ENCODE results near the gene FBXW10. TPM values are rescaled to one million over a fixed set of nuclear protein-coding genes. Genes with fewer than 3 reads are reported as not detected.

FBXW10 gene, protein sequence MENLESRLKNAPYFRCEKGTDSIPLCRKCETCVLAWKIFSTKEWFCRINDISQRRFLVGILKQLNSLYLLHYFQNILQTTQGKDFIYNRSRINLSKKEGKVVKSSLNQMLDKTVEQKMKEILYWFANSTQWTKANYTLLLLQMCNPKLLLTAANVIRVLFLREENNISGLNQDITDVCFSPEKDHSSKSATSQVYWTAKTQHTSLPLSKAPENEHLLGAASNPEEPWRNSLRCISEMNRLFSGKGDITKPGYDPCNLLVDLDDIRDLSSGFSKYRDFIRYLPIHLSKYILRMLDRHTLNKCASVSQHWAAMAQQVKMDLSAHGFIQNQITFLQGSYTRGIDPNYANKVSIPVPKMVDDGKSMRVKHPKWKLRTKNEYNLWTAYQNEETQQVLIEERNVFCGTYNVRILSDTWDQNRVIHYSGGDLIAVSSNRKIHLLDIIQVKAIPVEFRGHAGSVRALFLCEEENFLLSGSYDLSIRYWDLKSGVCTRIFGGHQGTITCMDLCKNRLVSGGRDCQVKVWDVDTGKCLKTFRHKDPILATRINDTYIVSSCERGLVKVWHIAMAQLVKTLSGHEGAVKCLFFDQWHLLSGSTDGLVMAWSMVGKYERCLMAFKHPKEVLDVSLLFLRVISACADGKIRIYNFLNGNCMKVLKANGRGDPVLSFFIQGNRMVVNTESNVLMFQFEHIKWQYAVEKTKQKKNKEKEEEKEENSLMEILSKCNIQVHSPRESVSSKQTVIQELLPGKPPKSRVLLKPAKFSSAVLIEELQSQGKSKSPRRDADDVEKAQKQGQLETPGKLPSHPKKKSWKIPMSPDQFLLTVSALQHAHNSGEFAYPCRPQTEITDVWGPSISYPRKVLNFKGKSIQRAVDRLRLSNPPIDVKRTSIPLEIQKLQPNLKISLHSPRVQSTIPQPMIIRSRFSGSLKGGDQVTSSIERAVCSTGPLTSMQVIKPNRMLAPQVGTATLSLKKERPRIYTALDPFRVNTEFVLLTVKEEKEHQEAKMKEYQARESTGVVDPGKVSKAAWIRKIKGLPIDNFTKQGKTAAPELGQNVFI
- not detected in 2 replicates for total RNA-seq

DNA sequence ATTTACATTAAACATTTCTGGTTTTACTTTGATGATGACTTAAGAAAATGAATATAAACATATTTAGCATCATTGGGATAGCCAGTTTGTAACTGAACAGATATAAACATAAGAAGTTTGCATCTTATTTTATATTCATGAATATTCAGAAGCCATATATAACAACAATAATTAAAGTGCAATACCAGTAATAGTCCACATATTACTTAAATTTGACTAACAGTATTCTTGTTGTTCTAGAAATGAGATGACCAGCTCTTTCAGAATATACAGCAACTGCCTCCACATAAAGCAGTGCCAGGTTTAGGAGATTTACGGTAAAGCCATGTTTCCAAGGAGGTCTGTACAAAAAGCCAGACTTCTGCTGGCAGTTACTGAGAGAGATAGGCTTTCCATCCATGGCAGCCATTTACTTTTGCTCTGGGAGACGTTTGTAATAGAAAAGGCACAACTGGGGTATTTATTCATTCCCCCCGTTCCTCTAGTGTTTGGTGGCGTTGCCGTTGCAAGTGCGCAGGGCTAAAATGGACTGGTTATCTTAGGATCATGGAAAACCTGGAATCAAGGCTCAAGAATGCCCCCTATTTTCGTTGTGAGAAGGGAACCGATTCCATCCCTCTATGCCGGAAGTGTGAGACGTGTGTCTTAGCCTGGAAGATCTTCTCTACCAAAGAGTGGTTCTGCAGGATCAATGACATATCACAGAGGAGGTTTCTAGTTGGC is at the start of gene FBXW10:
TSS of gene FBXW10 (plus strand) at position 356 of the 723 bp plus-strand sequence. CDS start at position 547, 191 bp downstream.

GRCh38 chr17:18780991-18781718 is 37.3 kb downstream of the FBXW10 start, which contains the start of gene TVP23B:
Gene TVP23B, plus strand, starts transcription at chr17:18781183. Its CDS starts 111 bp downstream, at chr17:18781294.

Other genes starting within 250 kb of the FBXW10 start
- not detected in 2 replicates for gene TBC1D28, start 99.7 kb upstream of the FBXW10 start, total RNA-seq
- gene FOXO3B, start 61.7 kb upstream of the FBXW10 start, total RNA-seq = 1.6 and 3.6 TPM in 2 replicates
- gene TVP23B, start 37.1 kb downstream of the FBXW10 start, total RNA-seq = 38.9 and 42.7 TPM in 2 replicates
- 21.6 and 28.6 TPM in 2 replicates for gene PRPSAP2, start 114.1 kb downstream of the FBXW10 start, total RNA-seq
- gene SLC5A10, start 208.1 kb downstream of the FBXW10 start, total RNA-seq = not detected in 2 replicates

Data from hair follicular keratinocyte (primary cell).